Kidney tubule cell (primary cell): ENCODE data around the gene ENDOG.
"Not testable (repeated sequence)": the region's sequence is repeated elsewhere in the genome, so short reads cannot be mapped to it uniquely, and the experiment has no call there.

Experiments used
- DNase-seq: peaks from one replicate; pipeline ENCODE4 v3.0.0-alpha.2; 2018; ENCODE audit warnings: low spot score

The ENDOG gene

GRCh38 chr9:128818099-128818838, at the start of gene ENDOG:
Gene ENDOG, plus strand, starts transcription at chr9:128818500. Its CDS starts 185 bp downstream, at chr9:128818685.
- peak; percentile 97 for DNase-seq

- no peak for DNase-seq
Measured at GRCh38 chr9:128768606-128769005, 49.7 kb upstream of the ENDOG start.

DNA sequence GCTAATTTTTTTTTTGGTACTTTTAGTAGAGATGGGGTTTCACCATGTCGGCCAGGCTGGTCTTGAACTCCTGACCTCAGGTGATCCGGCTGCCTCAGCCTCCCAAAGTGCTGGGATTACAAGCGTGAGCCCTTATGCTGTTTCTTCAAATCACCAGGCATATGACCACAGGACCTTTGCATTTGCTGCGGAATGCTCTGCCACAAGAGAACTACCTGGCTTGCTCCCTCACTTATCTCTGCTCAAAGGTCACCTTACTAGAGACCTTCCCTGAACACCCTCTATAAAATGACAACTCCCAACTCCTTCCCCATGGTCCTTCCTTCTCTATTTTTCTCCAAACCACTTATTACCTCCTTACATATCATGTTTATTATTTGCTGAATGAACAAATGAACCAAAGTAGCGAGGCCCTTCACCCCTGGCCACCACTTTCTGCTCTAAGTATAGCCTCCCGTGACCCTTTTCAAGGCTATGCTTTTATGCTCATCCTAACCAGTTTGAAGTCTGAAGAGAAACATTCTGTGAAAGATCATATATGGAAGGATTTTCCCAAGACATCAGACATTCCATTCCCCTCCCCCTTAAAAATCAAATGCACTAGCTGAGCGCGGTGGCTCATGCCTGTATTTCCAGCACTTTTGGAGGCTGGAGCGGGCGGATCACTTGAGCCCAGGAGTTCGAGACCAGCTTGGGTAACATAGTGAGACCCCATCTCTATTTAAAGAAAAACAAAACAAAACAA, 47.8 kb upstream of the ENDOG start:
- no peak for DNase-seq

DNA sequence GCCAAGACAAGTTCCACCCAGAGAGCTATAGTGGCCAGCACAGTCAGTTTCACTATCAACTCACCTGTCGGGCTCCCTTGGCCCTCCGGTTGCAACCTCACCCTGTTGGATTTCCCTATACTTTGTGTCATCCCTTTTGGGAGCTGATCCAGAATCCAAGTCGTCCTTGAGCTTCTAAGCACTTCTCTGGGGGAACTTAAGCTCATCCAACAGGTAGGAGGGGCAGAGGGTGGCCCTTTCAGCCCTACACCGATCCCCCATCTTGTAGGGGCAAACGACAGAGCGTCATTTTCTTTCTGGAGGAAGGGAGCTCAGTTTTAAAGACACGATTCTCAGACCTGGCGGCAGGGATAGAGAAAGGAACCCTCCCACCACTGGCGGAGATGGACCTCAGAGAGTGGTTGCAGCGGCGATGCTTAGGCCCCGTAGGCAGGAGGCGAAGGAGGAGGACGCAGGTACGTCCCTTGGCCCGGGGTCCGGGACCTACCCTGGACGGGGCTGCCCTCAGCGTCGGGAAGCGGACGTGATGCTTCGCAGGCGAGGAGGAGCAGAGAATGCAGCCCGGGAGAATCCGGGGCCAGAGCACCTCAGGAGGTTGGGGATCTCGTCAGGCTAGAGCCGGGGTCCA, 47.1 kb upstream of the ENDOG start:
- DNase-seq = peak; percentile 23

DNA sequence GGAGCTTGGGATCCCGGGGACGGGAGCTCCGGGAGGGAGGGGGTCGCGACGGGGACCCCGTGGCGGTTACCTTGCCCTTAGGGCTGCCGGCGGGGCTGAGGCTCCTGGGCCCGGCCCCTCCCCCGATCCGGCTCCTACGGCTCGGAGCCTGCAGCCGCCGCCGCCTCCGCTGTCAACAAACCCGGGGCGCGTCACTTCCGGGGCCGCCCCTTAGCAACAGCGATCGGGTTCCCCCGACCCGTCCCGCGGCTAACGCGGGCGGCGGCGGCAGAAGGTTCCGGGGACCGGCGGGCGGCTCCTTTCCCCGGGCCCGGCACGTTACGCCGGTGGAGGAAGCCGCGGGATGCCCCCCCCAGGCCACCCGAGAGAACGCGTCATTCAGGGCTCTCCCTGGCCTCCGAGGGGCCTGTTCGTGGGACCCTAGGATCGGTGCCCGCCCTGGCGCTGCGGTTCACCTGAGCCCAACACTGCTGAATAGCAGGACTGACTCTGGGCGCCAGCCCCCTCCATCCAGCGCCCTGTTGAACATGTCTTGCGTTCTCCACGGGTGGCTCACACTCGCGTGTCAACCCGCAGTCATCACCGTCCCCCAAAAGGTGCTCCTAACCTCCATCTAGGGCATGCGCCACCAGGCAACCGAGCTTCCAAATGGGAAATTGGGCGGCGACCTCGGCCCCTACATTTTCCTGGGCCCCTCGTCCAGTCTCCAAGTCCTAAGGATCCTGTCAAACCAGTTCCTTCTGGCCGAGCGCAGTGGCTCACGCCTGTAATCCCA, 46.4 kb upstream of the ENDOG start, which contains the start of gene ZER1:
ZER1 (minus strand) TSS at position 183 of the 775 bp plus-strand sequence. CDS start 16,362 bp downstream, outside the sequence.
- DNase-seq = peak; percentile 91

- DNase-seq = no peak
Measured at GRCh38 chr9:128773049-128773448, 45.3 kb upstream of the ENDOG start.

GRCh38 chr9:128774804-128775203, 43.5 kb upstream of the ENDOG start:
- no peak for DNase-seq

DNA sequence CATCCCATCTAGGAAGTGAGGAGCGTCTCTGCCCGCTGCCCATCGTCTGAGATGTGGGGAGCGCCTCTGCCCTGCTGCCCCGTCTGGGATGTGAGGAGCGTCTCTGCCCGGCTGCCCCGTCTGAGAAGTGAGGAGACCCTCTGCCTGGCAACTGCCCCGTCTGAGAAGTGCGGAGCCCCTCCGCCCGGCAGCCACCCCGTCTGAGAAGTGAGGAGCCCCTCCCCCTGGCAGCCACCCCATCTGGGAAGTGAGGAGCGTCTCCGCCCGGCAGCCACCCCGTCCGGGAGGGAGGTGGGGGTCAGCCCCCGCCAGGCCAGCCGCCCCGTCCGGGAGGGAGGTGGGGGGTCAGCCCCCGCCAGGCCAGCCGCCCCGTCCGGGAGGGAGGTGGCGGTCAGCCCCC, 38.2 kb upstream of the ENDOG start:
- DNase-seq = not testable (repeated sequence)

DNA sequence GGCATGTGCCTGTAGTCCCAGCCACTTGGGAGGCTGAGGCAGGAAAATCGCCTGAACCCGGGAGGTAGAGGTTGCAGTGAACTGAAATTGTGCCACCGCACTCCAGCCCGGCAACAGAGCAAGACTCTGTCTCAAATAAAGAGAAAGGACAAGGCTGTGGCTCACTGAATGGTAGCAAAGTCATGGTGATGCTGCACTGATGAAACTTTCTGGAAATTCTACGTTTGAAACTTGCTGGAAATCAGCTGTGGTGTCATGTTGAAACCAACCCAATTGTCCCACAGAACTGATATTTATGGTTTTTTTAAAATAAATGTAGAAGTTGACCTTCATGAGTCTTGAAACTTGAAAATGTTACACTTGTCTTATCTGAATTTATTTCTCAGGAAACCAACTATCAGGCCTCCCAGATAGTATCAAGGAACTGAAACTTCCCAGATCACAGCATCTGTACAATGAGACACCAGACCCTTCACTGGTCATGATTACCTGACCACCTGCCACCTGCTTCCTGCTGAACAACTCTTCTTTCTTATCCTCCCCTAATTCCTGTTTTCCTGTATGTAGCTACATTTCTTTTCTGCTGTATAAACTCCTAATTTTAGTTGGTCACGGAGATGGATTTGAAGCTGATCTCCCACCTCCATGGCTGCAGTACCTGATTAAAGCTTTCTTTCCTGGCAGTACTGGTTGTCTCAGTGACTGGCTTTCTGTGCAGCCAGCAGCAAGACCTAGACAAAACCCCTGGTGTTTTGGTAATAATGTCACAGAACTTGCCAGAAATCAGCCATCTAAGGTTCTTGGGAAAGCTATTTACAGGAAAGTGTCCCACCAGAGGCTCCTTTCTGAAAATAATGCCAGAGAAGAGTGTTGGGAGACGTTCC, 36.9 kb upstream of the ENDOG start:
- DNase-seq = no peak

DNA sequence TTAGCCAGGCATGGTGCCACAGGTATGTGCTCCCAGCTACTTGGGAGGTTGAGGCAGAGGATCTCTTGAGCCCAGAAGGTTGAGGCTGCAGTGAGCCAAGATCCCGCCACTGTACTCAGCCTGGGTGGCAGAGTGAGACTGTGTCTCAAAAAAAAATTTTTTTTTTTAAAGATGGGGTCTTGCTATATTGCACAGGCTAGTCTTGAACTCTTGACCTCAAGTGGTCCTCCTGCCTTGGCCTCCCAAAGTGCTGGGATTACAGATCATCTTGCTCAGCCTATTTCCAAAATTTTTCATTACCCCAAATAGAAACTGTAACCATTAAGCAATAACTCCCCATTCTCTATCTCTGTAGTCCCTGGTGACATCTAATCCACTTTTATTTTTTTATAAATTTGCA, 35.6 kb upstream of the ENDOG start:
- no peak for DNase-seq

GRCh38 chr9:128785427-128785826, 32.9 kb upstream of the ENDOG start:
- no peak for DNase-seq

GRCh38 chr9:128786681-128787601, 31.4 kb upstream of the ENDOG start, which contains the start of gene TBC1D13:
Gene TBC1D13, plus strand, starts transcription at chr9:128787253. Its CDS starts 101 bp downstream, at chr9:128787354.
- DNase-seq = peak; percentile 82

DNA sequence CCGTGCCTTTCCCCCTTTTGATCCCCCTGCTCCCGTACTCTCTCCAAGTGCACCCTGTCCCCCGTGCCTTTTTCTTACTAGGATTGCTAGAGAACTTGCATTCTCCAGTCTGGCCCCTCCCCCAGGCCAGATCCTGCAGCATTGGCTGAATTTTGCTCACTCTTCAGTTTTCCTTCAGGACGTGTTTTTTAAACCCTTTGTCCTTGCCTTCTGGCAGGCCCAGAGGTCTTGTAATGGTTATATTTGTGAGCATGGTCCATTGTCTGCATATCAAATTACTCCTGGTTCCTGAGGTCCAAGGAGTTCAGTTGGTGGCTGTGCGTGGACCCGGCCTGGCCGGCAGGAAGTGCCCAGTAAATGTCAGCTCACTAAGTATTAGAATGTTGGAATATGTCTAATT, 30.6 kb upstream of the ENDOG start:
- no peak for DNase-seq

GRCh38 chr9:128788445-128788844, 29.9 kb upstream of the ENDOG start:
- DNase-seq = no peak

DNA sequence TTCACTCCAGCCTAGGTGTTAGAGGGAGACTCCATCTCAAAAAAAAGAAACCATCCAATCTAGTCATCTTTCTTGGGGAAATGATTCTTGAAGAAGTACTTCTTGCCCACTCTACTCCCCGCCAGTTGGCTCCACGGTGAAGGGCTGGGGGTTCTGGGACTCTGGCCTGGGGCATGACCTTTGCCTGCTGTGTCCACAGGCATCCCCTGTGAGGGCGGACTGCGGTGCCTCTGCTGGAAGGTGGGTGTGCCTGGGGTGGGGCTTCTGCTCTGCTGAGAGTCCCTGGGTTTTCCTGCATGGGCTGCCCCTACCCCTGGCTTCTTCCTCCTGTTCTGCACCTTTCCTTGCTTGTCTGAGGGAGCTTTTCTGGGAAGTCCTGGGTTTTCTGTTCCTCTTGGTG, 27.8 kb upstream of the ENDOG start:
- no peak for DNase-seq

GRCh38 chr9:128792134-128792533, 26.2 kb upstream of the ENDOG start:
- no peak for DNase-seq

DNA sequence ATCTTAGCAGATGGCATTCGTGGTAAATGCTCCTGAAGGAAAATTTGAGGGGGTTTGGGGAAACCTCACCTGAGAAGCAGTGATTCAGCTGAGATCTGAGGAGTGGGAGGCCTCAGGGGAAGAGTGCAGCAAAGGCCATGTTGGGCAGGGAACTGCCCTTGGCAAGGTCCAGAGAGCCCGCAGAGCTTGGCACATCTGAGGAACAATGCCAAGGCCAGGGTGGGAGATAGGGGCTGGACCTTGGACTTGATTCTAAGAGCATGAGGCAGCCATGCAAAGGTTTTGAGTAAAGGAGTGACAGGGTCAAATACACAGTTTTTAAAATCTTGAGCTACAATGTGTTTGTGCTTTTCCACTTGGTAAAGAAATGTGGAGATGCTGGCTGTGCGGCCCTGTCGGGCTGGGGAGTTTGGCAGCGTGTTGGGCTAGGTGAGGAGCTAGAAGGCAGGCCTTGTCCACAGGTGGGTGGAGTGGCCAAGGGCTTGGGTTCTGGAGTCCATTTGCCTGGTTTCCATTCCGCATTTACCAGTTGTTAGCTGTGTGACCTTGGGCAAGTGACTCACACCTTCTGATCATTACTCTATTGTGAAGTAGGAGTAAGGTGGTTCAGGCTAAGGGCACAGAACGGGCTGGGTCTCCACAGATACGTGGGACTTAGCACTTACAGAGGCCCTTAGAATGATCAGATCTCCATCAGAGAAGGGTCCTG, 25.2 kb upstream of the ENDOG start:
- no peak for DNase-seq

DNA sequence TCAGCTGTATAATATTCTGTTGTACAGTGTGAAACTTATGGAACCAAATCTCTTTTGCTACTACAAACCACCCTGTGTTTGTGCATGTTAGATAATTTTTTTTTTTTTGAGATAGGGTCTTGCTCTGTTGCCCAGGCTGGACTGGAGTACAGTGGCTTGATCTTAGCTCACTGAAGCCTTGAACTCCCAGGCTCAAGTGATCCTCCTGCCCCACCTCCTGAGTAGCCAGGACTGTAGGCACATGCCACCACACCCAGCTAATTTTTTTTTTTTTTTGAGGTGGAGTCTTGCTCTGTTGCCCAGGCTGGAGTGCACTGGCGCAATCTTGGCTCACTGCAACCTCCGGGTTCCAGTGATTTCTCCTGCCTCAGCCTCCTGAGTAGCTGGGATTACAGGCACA, 23.3 kb upstream of the ENDOG start:
- not testable (repeated sequence) for DNase-seq

- no peak for DNase-seq
Measured at GRCh38 chr9:128798896-128799295, 19.4 kb upstream of the ENDOG start.
